GM12878 (cell line): ENCODE measurements around the gene MAN1B1. TPM values are rescaled to one million over a fixed set of nuclear protein-coding genes. Genes with fewer than 3 reads are reported as not detected.
A peak's percentile ranks its signal among the peaks of the same experiment; 100 is the strongest.

ENCODE experiments used
- ATAC-seq: fragments of 200-7000 bp; cut with Tn5 transposase; 3 replicates; pipeline ENCODE4 v1.9.1; 2020; ENCODE audit warnings: mild to moderate bottlenecking, moderate library complexity
- BruUV-seq: library from RNA; stranded (reverse); fragments of 400-500 nt; replicated peaks from 2 replicates; lab custom pipeline; 2021; lab: Mats Ljungman, UMichigan
- CTCF ChIA-PET: fragments of 300-600 bp; sonication (Branson Sonifier 250); formaldehyde crosslinking; extraction: SDS; loops from one replicate; lab custom pipeline; 2021; ENCODE audit warnings: inconsistent platforms; lab: Yijun Ruan, JAX
- POLR2A ChIA-PET: fragments of 350-600 bp; formaldehyde crosslinking; extraction: SDS; loops from one replicate; lab custom pipeline; 2021; ENCODE audit warnings: inconsistent platforms; lab: Charles Lee
- RAD21 ChIA-PET: fragments of 300-600 bp; sonication (Branson Sonifier 250); formaldehyde crosslinking; loops from one replicate; lab custom pipeline; 2023; ENCODE audit warnings: antibody characterized with exemption; ENCODE audit not compliant: unreplicated experiment; lab: Charles Lee
- SMC1A ChIA-PET: fragments of 300-600 bp; sonication (Branson Sonifier 250); formaldehyde crosslinking; loops from one replicate; lab custom pipeline; 2023; ENCODE audit not compliant: unreplicated experiment, uncharacterized antibody; lab: Charles Lee
- DNase-seq: peaks from one replicate; pipeline ENCODE4 v3.0.0-alpha.2; 2011; ENCODE audit warnings: low read depth, low spot score
- FAIRE-seq: peaks from 3 replicates; lab custom pipeline; 2011; peaks lifted over from hg19 to GRCh38; lab: Jason Lieb, UNC
- H2AFZ ChIP-seq: 2 replicates; pipeline ENCODE4 v1.6.0; 2011; ENCODE audit warnings: low read depth, low read length, control low read depth; ENCODE audit not compliant: control insufficient read depth
- H3K27ac ChIP-seq: 2 replicates; pipeline ENCODE4 v1.5.1; 2011; ENCODE audit warnings: control low read depth; ENCODE audit not compliant: control insufficient read depth, insufficient read depth
- H3K27me3 ChIP-seq, 2 experiments: replicated peaks in 1 of 2; 2 replicates each; pipeline versions ENCODE4 v1.6.0 to v1.6.1; 2011; ENCODE audit warnings: low read length in 1 of 2; ENCODE audit not compliant: control insufficient read depth in 2 of 2, insufficient read depth in 2 of 2
- H3K36me3 ChIP-seq, 2 experiments: 2 replicates each; pipeline ENCODE4 v1.5.1; 2011; ENCODE audit warnings: low read length in 1 of 2; ENCODE audit not compliant: control insufficient read depth in 2 of 2, insufficient read depth in 2 of 2
- H3K4me1 ChIP-seq: 2 replicates; pipeline ENCODE4 v1.6.1; 2011; ENCODE audit warnings: mild to moderate bottlenecking, low read length, moderate library complexity, mixed read lengths; ENCODE audit not compliant: control insufficient read depth, insufficient read depth
- H3K4me2 ChIP-seq: 2 replicates; pipeline ENCODE4 v1.6.0; 2011; ENCODE audit warnings: control low read depth; ENCODE audit not compliant: control insufficient read depth, insufficient read depth
- H3K4me3 ChIP-seq: fragments of 200-600 bp; sonication (generic); 2 replicates; pipeline ENCODE4 v1.5.1; 2016
- H3K79me2 ChIP-seq: 2 replicates; pipeline ENCODE4 v1.6.0; 2011; ENCODE audit warnings: low read length; ENCODE audit not compliant: control insufficient read depth, insufficient read depth
- H3K9ac ChIP-seq: 2 replicates; pipeline ENCODE4 v1.8.0; 2011; ENCODE audit warnings: low read length, control low read depth, mixed read lengths; ENCODE audit not compliant: control insufficient read depth, insufficient read depth
- H3K9me3 ChIP-seq: replicated peaks from 3 replicates; pipeline ENCODE4 v1.5.1; 2011; ENCODE audit warnings: mild to moderate bottlenecking, low read length; ENCODE audit not compliant: control insufficient read depth, insufficient read depth
- H4K20me1 ChIP-seq: 2 replicates; pipeline ENCODE4 v1.6.0; 2011; ENCODE audit not compliant: control insufficient read depth, insufficient read depth
- CTCF ChIP-seq, 3 experiments: IDR thresholded peaks in 2 of 3; conservative IDR thresholded peaks in 1 of 3; 2 replicates each; pipeline ENCODE4 v1.5.1; 2011; ENCODE audit warnings: low read depth in 3 of 3, low read length in 3 of 3, mild to moderate bottlenecking in 3 of 3, control low read depth in 2 of 3, moderate library complexity in 2 of 3, inconsistent platforms in 1 of 3, mixed read lengths in 1 of 3; ENCODE audit not compliant: control insufficient read depth in 2 of 3, insufficient read depth in 1 of 3; ENCODE audit errors: extremely low read depth in 1 of 3
- FOXK2 ChIP-seq: fragments of 450-650 bp; IDR thresholded peaks from 2 replicates; pipeline ENCODE4 v1.6.1; 2017; ENCODE audit warnings: mild to moderate bottlenecking, moderate library complexity
- SMC3 ChIP-seq: IDR thresholded peaks from 2 replicates; pipeline ENCODE4 v1.6.1; 2011; ENCODE audit warnings: low read length, improper control_type of control experiment, borderline replicate concordance
- SP1 ChIP-seq: IDR thresholded peaks from one replicate; pipeline ENCODE4 v1.6.1; 2011; ENCODE audit warnings: low read depth, low read length
- WGBS: methylation state at CpG from one replicate; pipeline ENCODE4 v1.1.6; 2016; ENCODE audit warnings: low lambda C conversion rate; ENCODE audit not compliant: insufficient replicate concordance, insufficient coverage; ENCODE audit errors: missing lambda C conversion rate; 5-methylcytosine and 5-hydroxymethylcytosine counted together
- in situ Hi-C: fragments of 300-500 bp; cut with MboI; formaldehyde crosslinking; loops from 9 replicates; pipeline ENCODE4 v1.14.3; 2018; ENCODE audit warnings: mixed read lengths
- intact Hi-C: fragments of 100-400 bp; cut with micrococcal nuclease; formaldehyde crosslinking; loops from one replicate; pipeline ENCODE4 v1.14.2; 2022; ENCODE audit not compliant: unreplicated experiment
- polyA plus RNA-seq, 11 experiments: library from polyadenylated mRNA; depleted of rRNA in 4 of 11; unstranded in 6 of 11; stranded (reverse) in 5 of 11; fragments of >200 nt; fragmentation: Nextera tagmentation in 4 of 11; fragmentation: Illumina TruSeq in 1 of 11; extraction: Ambion mirVana in 4 of 11; extraction: Trizol in 1 of 11; gene quantifications; 1 replicate in 1 of 11; 2 replicates in 10 of 11; pipeline versions ENCODE4 v1.2.1 to v1.2.3, GENCODE V29; 2011 to 2016; ENCODE audit warnings: inconsistent platforms in 2 of 11, missing spikeins in 2 of 11, low read depth in 1 of 11
- total RNA-seq, 4 experiments: library from RNA; depleted of rRNA in 3 of 4; stranded (reverse); fragments of >200 nt in 3 of 4; fragmentation: Illumina TruSeq in 1 of 4; extraction: Trizol in 1 of 4; gene quantifications; 2 replicates each; pipeline versions ENCODE4 v1.2.1 to v1.2.3, GENCODE V29; 2013 to 2021
- TF ChIP-seq, protein P1 (sequence below): fragments of 150-350 bp; IDR thresholded peaks from 2 replicates; pipeline ENCODE4 v1.6.1; 2016; ENCODE audit warnings: low read depth, low read length
- TF ChIP-seq, protein P2 (sequence below): fragments of 450-650 bp; IDR thresholded peaks from 2 replicates; pipeline ENCODE4 v1.6.1; 2017; ENCODE audit warnings: mild to moderate bottlenecking, moderate library complexity

The MAN1B1 gene
- total and polyA plus RNA-seq, 10 of the 15 experiments (the other 5 are each of a cell fraction or from before 2014, with no cell fraction given) = 0.71 to 34.1 (median 22.7) TPM

DNA sequence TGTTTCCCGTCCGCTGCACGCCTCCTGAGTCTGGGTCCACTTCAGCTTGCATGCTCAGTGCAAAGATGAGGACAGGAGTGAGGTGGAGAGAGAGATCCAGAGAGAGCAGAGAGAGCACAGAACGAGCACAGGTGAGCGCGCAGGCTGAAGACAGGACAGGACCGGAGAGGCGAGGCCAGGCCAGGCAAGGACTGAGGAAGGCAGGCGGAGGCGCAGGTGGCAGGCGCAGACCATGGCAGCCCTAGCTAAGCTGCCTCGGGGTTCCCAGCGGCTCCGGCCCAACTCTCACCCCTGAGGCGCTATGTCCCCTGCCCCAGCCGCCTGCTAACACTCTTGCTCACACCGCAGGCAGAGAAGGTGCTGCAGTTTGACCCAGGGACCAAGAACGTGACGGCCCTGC, 61.9 kb downstream of the MAN1B1 start (continued):
- TF ChIP-seq CTCF (IDR thresholded peaks at IDR 0.05 in 2 of 3, conservative IDR thresholded peaks at IDR 0.05 in 1 of 3; ENCODE audit: control insufficient read depth in 2 of 3, extremely low read depth in 1 of 3, insufficient read depth in 1 of 3, low read depth in 3 of 3, low read length in 3 of 3) (no peak), SMC3 (no peak)
- TF ChIP-seq, protein P1, sequence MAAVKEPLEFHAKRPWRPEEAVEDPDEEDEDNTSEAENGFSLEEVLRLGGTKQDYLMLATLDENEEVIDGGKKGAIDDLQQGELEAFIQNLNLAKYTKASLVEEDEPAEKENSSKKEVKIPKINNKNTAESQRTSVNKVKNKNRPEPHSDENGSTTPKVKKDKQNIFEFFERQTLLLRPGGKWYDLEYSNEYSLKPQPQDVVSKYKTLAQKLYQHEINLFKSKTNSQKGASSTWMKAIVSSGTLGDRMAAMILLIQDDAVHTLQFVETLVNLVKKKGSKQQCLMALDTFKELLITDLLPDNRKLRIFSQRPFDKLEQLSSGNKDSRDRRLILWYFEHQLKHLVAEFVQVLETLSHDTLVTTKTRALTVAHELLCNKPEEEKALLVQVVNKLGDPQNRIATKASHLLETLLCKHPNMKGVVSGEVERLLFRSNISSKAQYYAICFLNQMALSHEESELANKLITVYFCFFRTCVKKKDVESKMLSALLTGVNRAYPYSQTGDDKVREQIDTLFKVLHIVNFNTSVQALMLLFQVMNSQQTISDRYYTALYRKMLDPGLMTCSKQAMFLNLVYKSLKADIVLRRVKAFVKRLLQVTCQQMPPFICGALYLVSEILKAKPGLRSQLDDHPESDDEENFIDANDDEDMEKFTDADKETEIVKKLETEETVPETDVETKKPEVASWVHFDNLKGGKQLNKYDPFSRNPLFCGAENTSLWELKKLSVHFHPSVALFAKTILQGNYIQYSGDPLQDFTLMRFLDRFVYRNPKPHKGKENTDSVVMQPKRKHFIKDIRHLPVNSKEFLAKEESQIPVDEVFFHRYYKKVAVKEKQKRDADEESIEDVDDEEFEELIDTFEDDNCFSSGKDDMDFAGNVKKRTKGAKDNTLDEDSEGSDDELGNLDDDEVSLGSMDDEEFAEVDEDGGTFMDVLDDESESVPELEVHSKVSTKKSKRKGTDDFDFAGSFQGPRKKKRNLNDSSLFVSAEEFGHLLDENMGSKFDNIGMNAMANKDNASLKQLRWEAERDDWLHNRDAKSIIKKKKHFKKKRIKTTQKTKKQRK = no peak

GRCh38 chr9:137149363-137149762, 62.6 kb downstream of the MAN1B1 start:
- H3K27me3 ChIP-seq = no peaks in the 10 kb centered on the region
- H3K27ac ChIP-seq = 0 out of 2 replicates have a peak overlapping the region, but pooled peaks have one; percentile 4
- ChIA-PET POLR2A (interaction anchor here (1.0 to 4.3 kb wide), 18 partner anchors 8 to 125 kb away, joined by 3 to 166 read pairs (median 12); partner anchors contain the start of genes ANAPC2, CYSRT1, GRIN1 and LRRC26), CTCF (interaction anchor here (2.0 to 2.2 kb wide), 3 partner anchors 22 to 27 kb away, joined by 4 to 20 read pairs (median 4); no protein-coding TSS in a partner anchor), RAD21 (interaction anchor here (0.6 to 4.1 kb wide), 11 partner anchors 10 to 87 kb away, joined by 3 to 54 read pairs (median 18); partner anchors contain the start of genes ANAPC2, CYSRT1, LRRC26 and MAN1B1), SMC1A (interaction anchor here (1.2 to 4.7 kb wide), 7 partner anchors 17 to 50 kb away, joined by 5 to 28 read pairs (median 13); partner anchors contain the start of genes ANAPC2, LRRC26 and SSNA1)
- H3K4me3 ChIP-seq = peak overlapping the region; percentile 57; the same call in 1 of the 2 replicates
- no peaks in the 10 kb centered on the region; the same call in 2 of the 3 replicates for H3K9me3 ChIP-seq
- WGBS = 39% methylated on average over 5 of the region's 5 CpGs
- FAIRE-seq (no peak), DNase-seq (no peak), ATAC-seq (no peak)
- intact Hi-C loops = no loop called here
- BruUV-seq = no TSS peak
- no peaks in the 10 kb centered on the region for H4K20me1 ChIP-seq
- peak overlapping the region; percentile 30 for H3K4me2 ChIP-seq
- H3K9ac ChIP-seq = no peak overlapping the region; the same call in 1 of the 2 replicates
- H2AFZ ChIP-seq = no peak overlapping the region
- no peaks in the 10 kb centered on the region for H3K79me2 ChIP-seq
- H3K4me1 ChIP-seq = peaks cover 9% of the 10 kb centered on the region; the same call in 1 of the 2 replicates
- in situ Hi-C loops = no loop called here
- no peaks in the 10 kb centered on the region for H3K36me3 ChIP-seq
- TF ChIP-seq, protein P2, sequence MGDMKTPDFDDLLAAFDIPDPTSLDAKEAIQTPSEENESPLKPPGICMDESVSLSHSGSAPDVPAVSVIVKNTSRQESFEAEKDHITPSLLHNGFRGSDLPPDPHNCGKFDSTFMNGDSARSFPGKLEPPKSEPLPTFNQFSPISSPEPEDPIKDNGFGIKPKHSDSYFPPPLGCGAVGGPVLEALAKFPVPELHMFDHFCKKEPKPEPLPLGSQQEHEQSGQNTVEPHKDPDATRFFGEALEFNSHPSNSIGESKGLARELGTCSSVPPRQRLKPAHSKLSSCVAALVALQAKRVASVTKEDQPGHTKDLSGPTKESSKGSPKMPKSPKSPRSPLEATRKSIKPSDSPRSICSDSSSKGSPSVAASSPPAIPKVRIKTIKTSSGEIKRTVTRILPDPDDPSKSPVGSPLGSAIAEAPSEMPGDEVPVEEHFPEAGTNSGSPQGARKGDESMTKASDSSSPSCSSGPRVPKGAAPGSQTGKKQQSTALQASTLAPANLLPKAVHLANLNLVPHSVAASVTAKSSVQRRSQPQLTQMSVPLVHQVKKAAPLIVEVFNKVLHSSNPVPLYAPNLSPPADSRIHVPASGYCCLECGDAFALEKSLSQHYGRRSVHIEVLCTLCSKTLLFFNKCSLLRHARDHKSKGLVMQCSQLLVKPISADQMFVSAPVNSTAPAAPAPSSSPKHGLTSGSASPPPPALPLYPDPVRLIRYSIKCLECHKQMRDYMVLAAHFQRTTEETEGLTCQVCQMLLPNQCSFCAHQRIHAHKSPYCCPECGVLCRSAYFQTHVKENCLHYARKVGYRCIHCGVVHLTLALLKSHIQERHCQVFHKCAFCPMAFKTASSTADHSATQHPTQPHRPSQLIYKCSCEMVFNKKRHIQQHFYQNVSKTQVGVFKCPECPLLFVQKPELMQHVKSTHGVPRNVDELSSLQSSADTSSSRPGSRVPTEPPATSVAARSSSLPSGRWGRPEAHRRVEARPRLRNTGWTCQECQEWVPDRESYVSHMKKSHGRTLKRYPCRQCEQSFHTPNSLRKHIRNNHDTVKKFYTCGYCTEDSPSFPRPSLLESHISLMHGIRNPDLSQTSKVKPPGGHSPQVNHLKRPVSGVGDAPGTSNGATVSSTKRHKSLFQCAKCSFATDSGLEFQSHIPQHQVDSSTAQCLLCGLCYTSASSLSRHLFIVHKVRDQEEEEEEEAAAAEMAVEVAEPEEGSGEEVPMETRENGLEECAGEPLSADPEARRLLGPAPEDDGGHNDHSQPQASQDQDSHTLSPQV = no peak
- TF ChIP-seq FOXK2 (no peak), SP1 (no peak), CTCF (IDR thresholded peaks at IDR 0.05 in 2 of 3, conservative IDR thresholded peaks at IDR 0.05 in 1 of 3; ENCODE audit: control insufficient read depth in 2 of 3, extremely low read depth in 1 of 3, insufficient read depth in 1 of 3, low read depth in 3 of 3, low read length in 3 of 3) (no peak)
